A673 (cell line): ENCODE results near the gene UBE2E1. TPM values are rescaled to one million over a fixed set of nuclear protein-coding genes. Genes with fewer than 3 reads are reported as not detected.

ENCODE experiments used
- BruUV-seq: library from RNA; stranded (reverse); fragments of 400-500 nt; replicated peaks from 2 replicates; lab custom pipeline; 2021; lab: Mats Ljungman, UMichigan
- CTCF ChIA-PET: fragments of 300-600 bp; sonication (Branson Sonifier 250); formaldehyde crosslinking; loops from one replicate; lab custom pipeline; 2022; ENCODE audit warnings: antibody characterized with exemption; lab: Charles Lee
- POLR2A ChIA-PET: fragments of 300-600 bp; sonication (Branson Sonifier 250); formaldehyde crosslinking; loops from one replicate; lab custom pipeline; 2022; ENCODE audit warnings: antibody characterized with exemption; ENCODE audit not compliant: low non-redundant PET; lab: Charles Lee
- DNase-seq: peaks from one replicate; pipeline ENCODE4 v3.0.0-alpha.2; 2015; ENCODE audit warnings: low spot score
- H3K27ac ChIP-seq: fragments of 200-600 bp; sonication (generic); 2 replicates; pipeline ENCODE4 v1.5.1; 2016; ENCODE audit warnings: mixed run types, low read depth, mild to moderate bottlenecking, mixed read lengths, antibody characterized with exemption, low read length; ENCODE audit not compliant: poor library complexity, severe bottlenecking
- H3K27me3 ChIP-seq: fragments of 200-600 bp; sonication (generic); replicated peaks from 2 replicates; pipeline ENCODE4 v1.6.1; 2017; ENCODE audit warnings: mixed run types, low read depth, mild to moderate bottlenecking, mixed read lengths, antibody characterized with exemption, low read length; ENCODE audit not compliant: insufficient read depth, poor library complexity
- H3K36me3 ChIP-seq: fragments of 200-600 bp; sonication (generic); 2 replicates; pipeline ENCODE4 v1.6.1; 2016; ENCODE audit warnings: mixed run types, mild to moderate bottlenecking, mixed read lengths, antibody characterized with exemption, low read length; ENCODE audit not compliant: insufficient read depth, poor library complexity, severe bottlenecking
- H3K4me1 ChIP-seq: fragments of 200-600 bp; sonication (generic); 2 replicates; pipeline ENCODE4 v1.6.1; 2017; ENCODE audit warnings: mixed run types, mild to moderate bottlenecking, mixed read lengths, antibody characterized with exemption, low read length; ENCODE audit not compliant: insufficient read depth, poor library complexity, severe bottlenecking
- H3K4me3 ChIP-seq: fragments of 200-600 bp; sonication (generic); 2 replicates; pipeline ENCODE4 v1.5.1; 2016; ENCODE audit warnings: low read depth, mixed run types, mild to moderate bottlenecking, mixed read lengths, low read length; ENCODE audit not compliant: poor library complexity, severe bottlenecking
- H3K9me3 ChIP-seq: fragments of 200-600 bp; sonication (generic); 2 replicates; pipeline ENCODE4 v1.6.1; 2016; ENCODE audit warnings: mixed run types, low read depth, mild to moderate bottlenecking, mixed read lengths, antibody characterized with exemption, low read length; ENCODE audit not compliant: poor library complexity, severe bottlenecking
- EZH2 ChIP-seq: fragments of 200-600 bp; sonication (generic); IDR thresholded peaks from 2 replicates; pipeline ENCODE4 v1.6.1; 2017; ENCODE audit warnings: borderline replicate concordance, low read depth, mild to moderate bottlenecking, mixed read lengths, antibody characterized with exemption, low read length; ENCODE audit not compliant: poor library complexity, severe bottlenecking
- intact Hi-C: fragments of 100-400 bp; cut with micrococcal nuclease; formaldehyde crosslinking; loops from one replicate; pipeline ENCODE4 v1.10.0; 2022; ENCODE audit not compliant: unreplicated experiment
- total RNA-seq: library from RNA; stranded (reverse); gene quantifications from 2 replicates; pipeline ENCODE4 v1.2.3, GENCODE V29; 2021
- TF ChIP-seq, protein P1 (sequence below): fragments of 300-800, 200-600 bp; sonication (generic); conservative IDR thresholded peaks from 2 replicates; pipeline ENCODE4 v1.5.1; 2017; ENCODE audit warnings: low read depth, mild to moderate bottlenecking, antibody characterized with exemption, low read length, moderate library complexity, mixed read lengths

UBE2E1 gene
- total RNA-seq, 1 experiment from 2014 or later = 144 TPM

DNA sequence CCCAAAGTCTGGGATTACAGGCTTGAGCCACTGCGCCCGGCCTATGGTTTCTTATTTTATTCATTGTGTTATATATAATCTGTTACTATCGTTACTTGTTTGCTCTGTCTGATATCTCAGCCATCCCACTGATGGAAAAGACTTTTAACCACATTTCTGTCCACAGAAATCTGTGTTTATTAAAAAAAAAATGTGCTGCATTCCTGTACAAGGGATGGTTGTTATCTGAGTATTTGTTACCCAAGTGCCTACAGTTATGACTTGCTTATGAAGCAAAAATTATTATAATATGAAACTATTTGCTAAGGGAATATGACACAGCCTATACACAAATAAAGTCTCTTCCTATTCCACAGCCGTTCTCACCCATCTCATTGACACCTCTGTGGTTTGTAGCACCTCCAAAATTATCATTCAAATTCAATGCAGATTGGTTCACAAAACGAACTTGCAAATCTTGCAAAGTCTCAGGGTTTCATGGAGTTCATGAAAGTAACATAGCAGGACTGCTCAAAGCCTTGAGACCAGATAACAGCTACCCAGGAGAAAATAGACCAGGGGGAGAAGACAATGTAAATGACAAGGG lies 47.4 kb upstream of the UBE2E1 start:
- no TSS peak for BruUV-seq
- H3K4me1 ChIP-seq = no peaks in the 10 kb centered on the region

DNA sequence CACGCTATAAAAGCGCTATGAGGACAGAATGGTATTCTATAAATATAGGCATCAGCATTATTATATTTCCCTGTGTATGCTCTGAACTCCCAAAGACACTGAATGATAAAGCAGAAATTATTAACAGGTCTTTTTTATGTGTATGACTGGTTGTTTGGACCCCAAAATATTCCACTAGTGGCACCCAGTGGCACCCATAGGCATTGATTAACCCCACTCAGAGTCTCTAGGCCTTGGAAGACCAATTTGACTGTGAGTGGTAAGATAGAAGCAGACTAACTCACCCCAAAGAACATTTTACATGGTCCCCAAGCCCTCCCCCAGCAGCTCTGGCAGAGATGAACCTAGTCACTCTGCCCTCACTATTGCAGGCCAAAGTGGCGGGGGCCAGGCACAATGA lies 45.4 kb upstream of the UBE2E1 start:
- BruUV-seq = no TSS peak
- Histone ChIP-seq H3K27me3 (no peaks in the 10 kb centered on the region), H3K4me1 (no peaks in the 10 kb centered on the region), H3K9me3 (no peaks in the 10 kb centered on the region), H3K36me3 (no peaks in the 10 kb centered on the region), H3K4me3 (no peak overlapping the region), H3K27ac (no peak overlapping the region)
- DNase-seq = no peak
- ChIA-PET CTCF (no interaction called here), POLR2A (no interaction called here)
- no peak for TF ChIP-seq EZH2
- TF ChIP-seq, protein P1, sequence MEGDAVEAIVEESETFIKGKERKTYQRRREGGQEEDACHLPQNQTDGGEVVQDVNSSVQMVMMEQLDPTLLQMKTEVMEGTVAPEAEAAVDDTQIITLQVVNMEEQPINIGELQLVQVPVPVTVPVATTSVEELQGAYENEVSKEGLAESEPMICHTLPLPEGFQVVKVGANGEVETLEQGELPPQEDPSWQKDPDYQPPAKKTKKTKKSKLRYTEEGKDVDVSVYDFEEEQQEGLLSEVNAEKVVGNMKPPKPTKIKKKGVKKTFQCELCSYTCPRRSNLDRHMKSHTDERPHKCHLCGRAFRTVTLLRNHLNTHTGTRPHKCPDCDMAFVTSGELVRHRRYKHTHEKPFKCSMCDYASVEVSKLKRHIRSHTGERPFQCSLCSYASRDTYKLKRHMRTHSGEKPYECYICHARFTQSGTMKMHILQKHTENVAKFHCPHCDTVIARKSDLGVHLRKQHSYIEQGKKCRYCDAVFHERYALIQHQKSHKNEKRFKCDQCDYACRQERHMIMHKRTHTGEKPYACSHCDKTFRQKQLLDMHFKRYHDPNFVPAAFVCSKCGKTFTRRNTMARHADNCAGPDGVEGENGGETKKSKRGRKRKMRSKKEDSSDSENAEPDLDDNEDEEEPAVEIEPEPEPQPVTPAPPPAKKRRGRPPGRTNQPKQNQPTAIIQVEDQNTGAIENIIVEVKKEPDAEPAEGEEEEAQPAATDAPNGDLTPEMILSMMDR = no peak
- intact Hi-C loops = no loop called here

More for the DNA sequence above, 47.4 kb upstream of the UBE2E1 start:
- H3K4me3 ChIP-seq = no peak overlapping the region
- no peaks in the 10 kb centered on the region for H3K27me3 ChIP-seq
- CTCF ChIA-PET = no interaction called here
- H3K9me3 ChIP-seq = no peaks in the 10 kb centered on the region
- no peak overlapping the region for H3K27ac ChIP-seq
- no peaks in the 10 kb centered on the region for H3K36me3 ChIP-seq
- intact Hi-C loops = no loop called here
- TF ChIP-seq, protein P1 = no peak
- no peak for TF ChIP-seq EZH2
- POLR2A ChIA-PET = no interaction called here
- no peak for DNase-seq

DNA sequence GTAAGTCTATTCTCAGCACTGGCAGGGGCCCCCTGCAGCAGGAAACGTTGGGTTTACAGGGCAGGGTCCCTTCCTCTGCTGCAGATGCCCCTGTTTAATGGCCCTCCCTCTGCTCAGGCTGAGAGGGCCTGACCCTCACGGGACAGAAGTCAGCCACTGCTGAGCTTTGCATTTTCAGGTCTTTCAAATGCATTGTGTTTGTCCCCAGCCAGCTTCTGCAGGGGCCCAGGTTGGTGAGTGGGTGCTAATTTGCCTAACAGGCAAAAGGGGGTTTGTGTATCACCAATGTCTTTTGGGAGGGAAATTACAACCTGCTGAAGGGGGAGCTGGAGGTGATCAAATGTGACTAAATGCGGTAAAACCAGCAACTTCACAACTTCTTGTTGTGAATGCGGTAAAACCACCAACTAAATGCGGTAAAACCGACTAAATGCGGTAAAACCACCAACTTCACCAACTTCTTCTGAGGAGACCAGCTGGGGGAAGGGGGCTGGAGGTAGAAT lies 44.8 kb upstream of the UBE2E1 start:
- ChIA-PET POLR2A (no interaction called here), CTCF (no interaction called here)
- Histone ChIP-seq H3K27ac (no peak overlapping the region), H3K36me3 (no peaks in the 10 kb centered on the region), H3K4me1 (no peaks in the 10 kb centered on the region), H3K9me3 (no peaks in the 10 kb centered on the region), H3K27me3 (no peaks in the 10 kb centered on the region), H3K4me3 (no peak overlapping the region)
- BruUV-seq = no TSS peak
- TF ChIP-seq, protein P1 = no peak
- TF ChIP-seq EZH2 = no peak
- intact Hi-C loops = no loop called here
- DNase-seq = no peak
